Kidney epithelial cell (primary cell): Measurements from ENCODE around the gene COX15. TPM values are rescaled to one million over a fixed set of nuclear protein-coding genes. Genes with fewer than 3 reads are reported as not detected.

Experiments
- DNase-seq: peaks from one replicate; pipeline ENCODE4 v3.0.0-alpha.2; 2010; ENCODE audit warnings: low read depth
- H3K27me3 ChIP-seq: 2 replicates; pipeline ENCODE4 v1.6.0; 2011; ENCODE audit warnings: low read length; ENCODE audit not compliant: control insufficient read depth, insufficient read depth
- H3K36me3 ChIP-seq: 2 replicates; pipeline ENCODE4 v1.5.1; 2011; ENCODE audit warnings: low read length; ENCODE audit not compliant: control insufficient read depth, insufficient read depth
- H3K4me3 ChIP-seq: 2 replicates; pipeline ENCODE4 v1.5.1; 2011; ENCODE audit warnings: low read depth, mild to moderate bottlenecking, control low read depth, low read length
- total RNA-seq: library from RNA; depleted of rRNA; stranded (reverse); fragments of >200 nt; gene quantifications from 2 replicates; pipeline ENCODE4 v1.2.3, GENCODE V29; 2015
- TF ChIP-seq, protein P1 (sequence below): IDR thresholded peaks from 2 replicates; pipeline ENCODE4 v1.5.1; 2011; ENCODE audit warnings: mild to moderate bottlenecking, moderate library complexity, low read length, control low read depth, inconsistent platforms; ENCODE audit not compliant: insufficient read depth, poor library complexity, severe bottlenecking

COX15 gene
- total RNA-seq, 1 donor from 2014 or later, result 45.9 TPM

GRCh38 chr10:99769706-99770105, 37.8 kb upstream of the COX15 start:
- TF ChIP-seq, protein P1, sequence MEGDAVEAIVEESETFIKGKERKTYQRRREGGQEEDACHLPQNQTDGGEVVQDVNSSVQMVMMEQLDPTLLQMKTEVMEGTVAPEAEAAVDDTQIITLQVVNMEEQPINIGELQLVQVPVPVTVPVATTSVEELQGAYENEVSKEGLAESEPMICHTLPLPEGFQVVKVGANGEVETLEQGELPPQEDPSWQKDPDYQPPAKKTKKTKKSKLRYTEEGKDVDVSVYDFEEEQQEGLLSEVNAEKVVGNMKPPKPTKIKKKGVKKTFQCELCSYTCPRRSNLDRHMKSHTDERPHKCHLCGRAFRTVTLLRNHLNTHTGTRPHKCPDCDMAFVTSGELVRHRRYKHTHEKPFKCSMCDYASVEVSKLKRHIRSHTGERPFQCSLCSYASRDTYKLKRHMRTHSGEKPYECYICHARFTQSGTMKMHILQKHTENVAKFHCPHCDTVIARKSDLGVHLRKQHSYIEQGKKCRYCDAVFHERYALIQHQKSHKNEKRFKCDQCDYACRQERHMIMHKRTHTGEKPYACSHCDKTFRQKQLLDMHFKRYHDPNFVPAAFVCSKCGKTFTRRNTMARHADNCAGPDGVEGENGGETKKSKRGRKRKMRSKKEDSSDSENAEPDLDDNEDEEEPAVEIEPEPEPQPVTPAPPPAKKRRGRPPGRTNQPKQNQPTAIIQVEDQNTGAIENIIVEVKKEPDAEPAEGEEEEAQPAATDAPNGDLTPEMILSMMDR, result no peak
- DNase-seq, result no peak
- Histone ChIP-seq H3K27me3 (no peaks in the 10 kb centered on the region), H3K4me3 (no peak overlapping the region), H3K36me3 (no peaks in the 10 kb centered on the region)

DNA sequence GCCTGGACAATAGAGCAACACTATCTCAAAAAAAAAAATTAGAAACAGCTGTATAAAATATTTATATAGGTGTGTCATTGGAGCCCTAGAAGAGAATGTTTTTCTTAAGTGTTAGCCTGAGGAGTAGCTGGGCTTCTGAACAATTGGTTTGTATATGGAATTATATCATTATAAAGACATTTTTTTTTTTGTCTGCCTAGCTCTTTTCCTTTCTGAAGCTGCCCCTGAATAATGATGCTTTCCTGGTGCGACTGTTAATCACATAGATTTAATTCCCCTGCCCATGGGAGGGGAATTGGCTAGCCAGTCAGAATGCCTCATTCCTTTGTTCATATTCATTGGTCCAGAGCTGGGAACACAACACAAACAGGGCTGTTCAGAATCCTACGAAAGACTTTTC, 36.6 kb upstream of the COX15 start:
- DNase-seq, result no peak
- TF ChIP-seq, protein P1, result no peak

DNA sequence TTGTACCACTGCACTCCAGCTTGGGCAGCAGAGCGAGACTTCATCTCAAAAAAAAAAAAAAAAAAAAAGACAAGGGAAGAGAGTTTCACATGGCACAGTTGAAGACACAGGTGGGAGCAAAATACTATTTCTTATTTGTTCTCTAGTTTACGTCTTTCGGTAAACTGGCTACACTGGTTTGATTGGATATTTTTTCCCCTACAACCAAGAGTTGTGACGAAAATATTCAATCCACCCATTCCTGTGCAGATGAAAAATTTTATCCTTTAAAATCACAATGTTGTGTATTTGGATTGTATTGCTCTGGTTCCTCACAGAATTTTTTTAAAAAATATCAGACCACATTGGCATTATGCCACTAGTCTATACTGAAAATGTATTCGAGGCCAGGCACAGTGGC, 36.0 kb upstream of the COX15 start:
- Histone ChIP-seq H3K4me3 (no peak overlapping the region), H3K27me3 (no peaks in the 10 kb centered on the region), H3K36me3 (no peaks in the 10 kb centered on the region)
- no peak for DNase-seq
- TF ChIP-seq, protein P1, result no peak

More for the DNA sequence above, 36.6 kb upstream of the COX15 start:
- Histone ChIP-seq H3K36me3 (no peaks in the 10 kb centered on the region), H3K27me3 (no peaks in the 10 kb centered on the region), H3K4me3 (no peak overlapping the region)

- Histone ChIP-seq H3K27me3 (no peaks in the 10 kb centered on the region), H3K36me3 (no peaks in the 10 kb centered on the region), H3K4me3 (no peak overlapping the region)
- TF ChIP-seq, protein P1, result no peak
- DNase-seq, result no peak
These were observed 34.4 kb upstream of the COX15 start for GRCh38 chr10:99766302-99766681.

GRCh38 chr10:99765672-99766301, 33.9 kb upstream of the COX15 start:
- Histone ChIP-seq H3K4me3 (no peak overlapping the region), H3K36me3 (no peaks in the 10 kb centered on the region), H3K27me3 (no peaks in the 10 kb centered on the region)
- no peak for DNase-seq
- TF ChIP-seq, protein P1, result no peak

DNA sequence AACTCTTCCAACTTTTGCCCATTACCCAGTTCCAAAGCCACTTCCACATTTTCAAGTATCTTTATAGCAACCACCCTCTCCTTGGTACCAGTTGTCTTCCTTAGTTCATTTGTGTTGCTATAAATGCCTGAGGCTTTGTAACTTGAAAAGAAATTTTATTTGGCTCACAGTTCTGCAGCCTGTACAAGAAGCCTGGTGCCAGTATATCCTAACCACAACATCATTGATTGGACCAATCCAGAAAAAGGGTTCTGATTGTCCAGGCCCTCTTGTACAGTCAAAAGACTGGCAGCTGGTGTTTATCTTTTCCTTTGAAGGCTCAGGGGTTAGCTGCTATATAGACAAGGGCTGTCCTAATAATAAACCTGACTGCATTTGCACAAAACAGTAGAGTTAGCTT, 29.4 kb upstream of the COX15 start:
- Histone ChIP-seq H3K27me3 (no peaks in the 10 kb centered on the region), H3K36me3 (no peaks in the 10 kb centered on the region), H3K4me3 (no peak overlapping the region)
- TF ChIP-seq, protein P1, result no peak
- DNase-seq, result no peak
